Osteocyte (in vitro differentiated cells): ENCODE measurements around the gene MICU1. TPM values are rescaled to one million over a fixed set of nuclear protein-coding genes. Genes with fewer than 3 reads are reported as not detected.
"Not testable (repeated sequence)": the region's sequence is repeated elsewhere in the genome, so short reads cannot be mapped to it uniquely, and the experiment has no call there.

Experiments
- DNase-seq: peaks from one replicate; pipeline ENCODE4 v3.0.0; 2021; ENCODE audit warnings: mixed read lengths; ENCODE audit not compliant: unreplicated experiment; ENCODE audit errors: extremely low spot score
- H3K27ac Mint-ChIP-seq: one replicate; pipeline ENCODE4 v1.8.0; 2021; ENCODE audit warnings: mild to moderate bottlenecking, mixed read lengths; ENCODE audit not compliant: unreplicated experiment
- H3K27me3 Mint-ChIP-seq: one replicate; pipeline ENCODE4 v1.8.0; 2021; ENCODE audit warnings: mixed read lengths; ENCODE audit not compliant: unreplicated experiment
- H3K36me3 Mint-ChIP-seq: one replicate; pipeline ENCODE4 v1.8.0; 2021; ENCODE audit warnings: mixed read lengths; ENCODE audit not compliant: unreplicated experiment
- H3K4me1 Mint-ChIP-seq: one replicate; pipeline ENCODE4 v1.8.0; 2021; ENCODE audit warnings: mixed read lengths; ENCODE audit not compliant: unreplicated experiment
- H3K4me3 Mint-ChIP-seq: one replicate; pipeline ENCODE4 v1.8.0; 2021; ENCODE audit warnings: mild to moderate bottlenecking, moderate library complexity, mixed read lengths; ENCODE audit not compliant: unreplicated experiment
- H3K9me3 Mint-ChIP-seq: one replicate; pipeline ENCODE4 v1.8.0; 2021; ENCODE audit warnings: mixed read lengths; ENCODE audit not compliant: unreplicated experiment
- CTCF ChIP-seq: fragments of 200-600 bp; sonication (generic); IDR thresholded peaks from 2 replicates; pipeline ENCODE4 v1.5.0; 2021; ENCODE audit warnings: antibody characterized with exemption, mild to moderate bottlenecking, moderate library complexity
- total RNA-seq: library from RNA; stranded (reverse); gene quantifications from 2 replicates; pipeline ENCODE4 v1.2.1, GENCODE V29; 2021

MICU1 gene
- total RNA-seq, 1 donor from 2014 or later = 58.9 TPM

- peaks cover 12% of the 10 kb centered on the region for H3K36me3 Mint-ChIP-seq
- H3K27ac Mint-ChIP-seq = peak overlapping the region; percentile 100
- H3K4me1 Mint-ChIP-seq = peaks cover 31% of the 10 kb centered on the region
- DNase-seq = no peak
- H3K4me3 Mint-ChIP-seq = peak overlapping the region; percentile 99
- H3K9me3 Mint-ChIP-seq = no peaks in the 10 kb centered on the region
- H3K27me3 Mint-ChIP-seq = no peaks in the 10 kb centered on the region
- no peak for TF ChIP-seq CTCF
These were observed 271.9 kb downstream of the MICU1 start for GRCh38 chr10:72353965-72354355.

- DNase-seq = no peak
- H3K4me1 Mint-ChIP-seq = peaks cover 31% of the 10 kb centered on the region
- H3K9me3 Mint-ChIP-seq = no peaks in the 10 kb centered on the region
- H3K4me3 Mint-ChIP-seq = peak overlapping the region; percentile 99
- peak overlapping the region; percentile 100 for H3K27ac Mint-ChIP-seq
- peaks cover 13% of the 10 kb centered on the region for H3K36me3 Mint-ChIP-seq
- no peak for TF ChIP-seq CTCF
- H3K27me3 Mint-ChIP-seq = no peaks in the 10 kb centered on the region
These were observed 272.6 kb downstream of the MICU1 start for GRCh38 chr10:72353028-72353964.

- Mint-ChIP-seq H3K36me3 (peaks cover 13% of the 10 kb centered on the region), H3K27ac (peak overlapping the region; percentile 1), H3K9me3 (no peaks in the 10 kb centered on the region), H3K4me1 (peaks cover 31% of the 10 kb centered on the region), H3K4me3 (no peak overlapping the region), H3K27me3 (no peaks in the 10 kb centered on the region)
- no peak for TF ChIP-seq CTCF
- no peak for DNase-seq
These were observed 274.4 kb downstream of the MICU1 start for GRCh38 chr10:72351479-72351878.

GRCh38 chr10:72349438-72349837 is 276.4 kb downstream of the MICU1 start:
- no peaks in the 10 kb centered on the region for H3K27me3 Mint-ChIP-seq
- peaks cover 25% of the 10 kb centered on the region for H3K4me1 Mint-ChIP-seq
- TF ChIP-seq CTCF = no peak
- peaks cover 13% of the 10 kb centered on the region for H3K36me3 Mint-ChIP-seq
- H3K27ac Mint-ChIP-seq = peak overlapping the region; percentile 23
- no peak for DNase-seq
- H3K9me3 Mint-ChIP-seq = no peaks in the 10 kb centered on the region
- no peak overlapping the region for H3K4me3 Mint-ChIP-seq

- H3K9me3 Mint-ChIP-seq = no peaks in the 10 kb centered on the region
- no peak for DNase-seq
- no peak overlapping the region for H3K27ac Mint-ChIP-seq
- TF ChIP-seq CTCF = no peak
- H3K4me1 Mint-ChIP-seq = peaks cover 18% of the 10 kb centered on the region
- H3K27me3 Mint-ChIP-seq = no peaks in the 10 kb centered on the region
- H3K4me3 Mint-ChIP-seq = no peak overlapping the region
- H3K36me3 Mint-ChIP-seq = peaks cover 20% of the 10 kb centered on the region
These were observed 277.6 kb downstream of the MICU1 start for GRCh38 chr10:72348282-72348681.

- peaks cover 24% of the 10 kb centered on the region for H3K36me3 Mint-ChIP-seq
- not testable (repeated sequence) for H3K9me3 Mint-ChIP-seq, H3K27ac Mint-ChIP-seq, H3K4me3 Mint-ChIP-seq, H3K4me1 Mint-ChIP-seq, H3K27me3 Mint-ChIP-seq, DNase-seq
These were observed 279.8 kb downstream of the MICU1 start for GRCh38 chr10:72346117-72346516.
